HepG2 (cell line): ENCODE data around the gene ATP11A. TPM values are rescaled to one million over a fixed set of nuclear protein-coding genes. Genes with fewer than 3 reads are reported as not detected.

Experiments
- ATAC-seq: fragments of 200-7000 bp; cut with Tn5 transposase; 3 replicates; pipeline ENCODE4 v1.9.1; 2020; ENCODE audit warnings: mild to moderate bottlenecking, moderate library complexity
- BruUV-seq: library from RNA; stranded (reverse); fragments of 400-500 nt; replicated peaks from 2 replicates; lab custom pipeline; 2021; lab: Mats Ljungman, UMichigan
- CTCF ChIA-PET: fragments of 300-600 bp; formaldehyde crosslinking; extraction: SDS; loops from one replicate; lab custom pipeline; 2021; ENCODE audit warnings: low total read pairs, inconsistent platforms, low intra/inter-chr PET ratio; lab: Yijun Ruan, JAX
- POLR2A ChIA-PET: fragments of 350-600 bp; sonication (Branson Sonifier 250); formaldehyde crosslinking; loops from one replicate; lab custom pipeline; 2020; ENCODE audit warnings: antibody characterized with exemption, inconsistent platforms; lab: Yijun Ruan, JAX
- DNase-seq: peaks from one replicate; pipeline ENCODE4 v3.0.0-alpha.2; 2015; ENCODE audit warnings: low spot score
- FAIRE-seq: peaks from 3 replicates; lab custom pipeline; 2011; peaks lifted over from hg19 to GRCh38; lab: Jason Lieb, UNC
- H2AFZ ChIP-seq: one replicate; pipeline ENCODE4 v1.6.1; 2011; ENCODE audit warnings: low read length, inconsistent platforms
- H3K27ac ChIP-seq: fragments of 300-600 bp; 3 replicates; pipeline ENCODE4 v1.8.0; 2011; ENCODE audit warnings: mixed run types, mild to moderate bottlenecking, mixed read lengths, low read length, inconsistent platforms; ENCODE audit not compliant: insufficient read depth; ENCODE audit errors: extremely low read length
- H3K27me3 ChIP-seq, 2 experiments: fragments of 200-600 bp in 1 of 2; 2 replicates in 1 of 2; 3 replicates in 1 of 2; pipeline versions ENCODE4 v1.6.0 to v1.8.0; 2011; ENCODE audit warnings: low read length in 2 of 2, mild to moderate bottlenecking in 2 of 2, moderate library complexity in 2 of 2, inconsistent platforms in 1 of 2; ENCODE audit not compliant: insufficient read depth in 2 of 2, control insufficient read depth in 1 of 2
- H3K36me3 ChIP-seq, 2 experiments: fragments of 200-600 bp in 1 of 2; replicated peaks in 1 of 2; 2 replicates in 1 of 2; 3 replicates in 1 of 2; pipeline versions ENCODE4 v1.5.1 to v1.8.0; 2011; ENCODE audit warnings: low read length in 2 of 2, inconsistent platforms in 1 of 2; ENCODE audit not compliant: insufficient read depth in 2 of 2, control insufficient read depth in 1 of 2
- H3K4me1 ChIP-seq: 2 replicates; pipeline ENCODE4 v1.5.1; 2012; ENCODE audit warnings: low read length, inconsistent platforms; ENCODE audit not compliant: insufficient read depth
- H3K4me2 ChIP-seq: 2 replicates; pipeline ENCODE4 v1.6.0; 2011; ENCODE audit warnings: low read depth, low read length, inconsistent platforms
- H3K4me3 ChIP-seq, 3 experiments: fragments of 200-600 bp in 1 of 3; sonication (generic), shearing (Covaris generic) in 1 of 3; replicated peaks in 1 of 3; 2 replicates each; pipeline ENCODE4 v1.5.1; 2011 to 2016; ENCODE audit warnings: low read length in 3 of 3, inconsistent platforms in 2 of 3, low read depth in 2 of 3, mild to moderate bottlenecking in 2 of 3, control low read depth in 1 of 3, mixed read lengths in 1 of 3; ENCODE audit not compliant: insufficient read depth in 1 of 3
- H3K79me2 ChIP-seq: one replicate; pipeline ENCODE4 v1.6.1; 2011; ENCODE audit warnings: low read length, inconsistent platforms; ENCODE audit not compliant: insufficient read depth
- H3K9ac ChIP-seq: 2 replicates; pipeline ENCODE4 v1.6.0; 2011; ENCODE audit warnings: mild to moderate bottlenecking, low read depth, low read length, inconsistent platforms; ENCODE audit not compliant: insufficient read depth
- H3K9me3 ChIP-seq: 2 replicates; pipeline ENCODE4 v1.5.1; 2012; ENCODE audit warnings: mild to moderate bottlenecking, low read length
- H4K20me1 ChIP-seq: 2 replicates; pipeline ENCODE4 v1.6.0; 2011; ENCODE audit warnings: inconsistent platforms, mild to moderate bottlenecking, low read length, moderate library complexity; ENCODE audit not compliant: insufficient read depth
- ARID4A ChIP-seq: sonication (generic); formaldehyde crosslinking; IDR thresholded peaks from 2 replicates; pipeline ENCODE4 v1.5.0; 2020; ENCODE audit warnings: mild to moderate bottlenecking, missing genetic modification reagents, borderline replicate concordance
- CCAR2 ChIP-seq: fragments of 200-400 bp; formaldehyde crosslinking; optimal IDR thresholded peaks from 2 replicates; pipeline ENCODE3; 2018; ENCODE audit warnings: low read depth, mild to moderate bottlenecking, low read length, moderate library complexity
- EED ChIP-seq: sonication (generic); formaldehyde crosslinking; IDR thresholded peaks from 2 replicates; pipeline ENCODE4 v1.5.0; 2020; ENCODE audit warnings: mild to moderate bottlenecking, missing genetic modification reagents
- JDP2 ChIP-seq: sonication (generic); formaldehyde crosslinking; IDR thresholded peaks from 2 replicates; pipeline ENCODE4 v1.8.1; 2022; ENCODE audit warnings: missing genetic modification reagents, borderline replicate concordance
- KLF12 ChIP-seq: sonication (generic); formaldehyde crosslinking; IDR thresholded peaks from 2 replicates; pipeline ENCODE4 v1.4.0; 2020; ENCODE audit warnings: missing genetic modification reagents, borderline replicate concordance
- MAF1 ChIP-seq: sonication (generic); formaldehyde crosslinking; IDR thresholded peaks from 2 replicates; pipeline ENCODE4 v1.5.0; 2020; ENCODE audit warnings: missing genetic modification reagents, borderline replicate concordance
- RBM22 ChIP-seq: fragments of 200-400 bp; formaldehyde crosslinking; optimal IDR thresholded peaks from 2 replicates; pipeline ENCODE3; 2017; ENCODE audit warnings: mild to moderate bottlenecking, low read length, moderate library complexity
- ZFP1 ChIP-seq: IDR thresholded peaks from 2 replicates; pipeline ENCODE4 v1.6.1; 2016
- ZNF687 ChIP-seq: sonication (generic); formaldehyde crosslinking; IDR thresholded peaks from 2 replicates; pipeline ENCODE4 v1.5.1; 2020; ENCODE audit warnings: mild to moderate bottlenecking, missing genetic modification reagents, moderate library complexity
- ZNF784 ChIP-seq: sonication (generic); formaldehyde crosslinking; IDR thresholded peaks from 2 replicates; pipeline ENCODE4 v1.5.1; 2020; ENCODE audit warnings: missing genetic modification reagents, mild to moderate bottlenecking, borderline replicate concordance
- ZNF788 ChIP-seq: sonication (generic); formaldehyde crosslinking; IDR thresholded peaks from 2 replicates; pipeline ENCODE4 v1.5.0; 2020; ENCODE audit warnings: mild to moderate bottlenecking, missing genetic modification reagents, borderline replicate concordance
- WGBS: methylation state at CpG from one replicate; pipeline ENCODE4 v1.1.6; 2017; ENCODE audit warnings: low lambda C conversion rate; 5-methylcytosine and 5-hydroxymethylcytosine counted together
- in situ Hi-C: cut with HindIII; loops from 2 replicates; pipeline ENCODE4 v1.10.0; 2017; ENCODE audit warnings: low pct_unique_long_range_greater_than_20kb; ENCODE audit not compliant: extremely low pct_ligation_motif_present
- intact Hi-C: fragments of 100-400 bp; cut with micrococcal nuclease; formaldehyde crosslinking; loops from one replicate; pipeline ENCODE4 v1.10.0; 2022; ENCODE audit not compliant: unreplicated experiment
- polyA plus RNA-seq, 8 experiments: library from polyadenylated mRNA; depleted of rRNA in 3 of 8; stranded (reverse) in 7 of 8; unstranded in 1 of 8; fragments of >200 nt; fragmentation: Illumina TruSeq in 4 of 8; extraction: Trizol in 4 of 8; gene quantifications; 2 replicates each; pipeline versions ENCODE4 v1.2.1 to v1.2.3, GENCODE V29; 2011 to 2016; ENCODE audit warnings: low read depth in 4 of 8, missing spikeins in 1 of 8, mixed read lengths in 1 of 8; ENCODE audit not compliant: insufficient read depth in 1 of 8
- total RNA-seq, 5 experiments: library from RNA; depleted of rRNA; stranded (reverse); fragments of >200 nt; fragmentation: Illumina TruSeq; extraction: Trizol; gene quantifications; 2 replicates each; pipeline ENCODE4 v1.2.3, GENCODE V29; 2016; ENCODE audit warnings: low read depth in 1 of 5

The ATP11A gene
- total and polyA plus RNA-seq, 2 of the 13 experiments (the other 11 are each of a cell fraction or from before 2014, with no cell fraction given) = 18.4 to 20.1 TPM

GRCh38 chr13:112759053-112759452 lies 69.2 kb downstream of the ATP11A start:
- Histone ChIP-seq H3K27me3 (no peaks in the 10 kb centered on the region), H3K79me2 (peaks cover 70% of the 10 kb centered on the region), H3K9ac (no peak overlapping the region), H3K4me3 (no peak overlapping the region), H3K4me2 (no peak overlapping the region), H3K4me1 (peaks cover 73% of the 10 kb centered on the region), H3K27ac (no peak overlapping the region), H4K20me1 (peaks cover 20% of the 10 kb centered on the region), H3K36me3 (peaks cover 12 to 29% of the 10 kb centered on the region in 2 experiments; a peak in 4 of 5 replicates), H3K9me3 (no peaks in the 10 kb centered on the region), H2AFZ (no peak overlapping the region)
- 96% methylated on average over 8 of the region's 9 CpGs for WGBS
- ChIA-PET POLR2A (no interaction called here), CTCF (no interaction called here)
- DNase-seq (no peak), ATAC-seq (no peak), FAIRE-seq (no peak)
- in situ Hi-C loops (no loop called here), intact Hi-C loops (no loop called here)
- no TSS peak for BruUV-seq
- TF ChIP-seq EED (CRISPR knock-in tag) (no peak), ZFP1 (CRISPR knock-in tag) (peak; percentile 95; the same call in 1 of the 2 replicates), ZNF687 (CRISPR knock-in tag) (0 out of 2 replicates have a peak, but pooled peaks have one; percentile 11), JDP2 (CRISPR knock-in tag) (no peak), ZNF788 (CRISPR knock-in tag) (no peak), KLF12 (CRISPR knock-in tag) (no peak), MAF1 (CRISPR knock-in tag) (no peak), RBM22 (peak; percentile 22), ZNF784 (CRISPR knock-in tag) (no peak), CCAR2 (no peak), ARID4A (CRISPR knock-in tag) (no peak)
